ENCODE results near the gene DCAF12.
A peak's percentile ranks its signal among the peaks of the same experiment; 100 is the strongest.

The DCAF12 gene

GRCh38 chr9:34145165-34145564, 18.7 kb upstream of the DCAF12 start:
- no peak overlapping the region for H4K8ac ChIP-seq (ENCODE audit: low read depth, low read length)
- H4K91ac ChIP-seq (ENCODE audit: low read depth, low read length, poor library complexity): no peak overlapping the region
- no peak overlapping the region for H2BK5ac ChIP-seq (ENCODE audit: low read length)
- H3K23ac ChIP-seq (ENCODE audit: low read depth, low read length, poor library complexity): no peak overlapping the region
- no peaks in the 10 kb centered on the region for H3K27me3 ChIP-seq (ENCODE audit: control insufficient read depth in 3 of 3, insufficient read depth in 3 of 3, low read depth in 1 of 3, low read length in 3 of 3)
- WGBS, 2 donors (ENCODE audit: extremely low coverage in 2 of 2, insufficient read length in 2 of 2, insufficient replicate concordance in 1 of 2): no CpG with 5 or more reads among the region's 3 CpGs
- H3K4me1 ChIP-seq (ENCODE audit: control insufficient read depth in 2 of 2, insufficient read depth in 1 of 2, low read depth in 1 of 2, low read length in 2 of 2): no peaks in the 10 kb centered on the region
- H3K27ac ChIP-seq (replicated peaks; ENCODE audit: low read length): no peak overlapping the region
- H3K4ac ChIP-seq (ENCODE audit: low read length): no peak overlapping the region
- H3K9me3 ChIP-seq (replicated peaks in 1 of 2; ENCODE audit: control insufficient read depth in 2 of 2, insufficient read depth in 1 of 2, low read depth in 1 of 2, low read length in 2 of 2): peaks cover 0 to 3% of the 10 kb centered on the region in 2 donors
- no peak overlapping the region for H2AK5ac ChIP-seq (ENCODE audit: low read depth, low read length)
- no peak overlapping the region for H3K14ac ChIP-seq (ENCODE audit: low read length)
- peak overlapping the region; percentile 37 for H2AFZ ChIP-seq (ENCODE audit: low read length)
- no peak overlapping the region for H3K4me2 ChIP-seq (ENCODE audit: insufficient read depth, low read length, poor library complexity, severe bottlenecking)
- H2BK12ac ChIP-seq (ENCODE audit: low read length): no peak overlapping the region
- no peak overlapping the region for H2BK15ac ChIP-seq (ENCODE audit: low read length)
- H3K4me3 ChIP-seq (ENCODE audit: low read length in 2 of 2): no peak overlapping the region
- H3K9ac ChIP-seq (ENCODE audit: low read depth, low read length, poor library complexity): no peak overlapping the region
- no peak for DNase-seq (ENCODE audit: low spot score)
- H3K18ac ChIP-seq (ENCODE audit: low read length): no peak overlapping the region
- no peaks in the 10 kb centered on the region for H3K36me3 ChIP-seq (replicated peaks in 1 of 2; ENCODE audit: control insufficient read depth in 2 of 2, insufficient read depth in 2 of 2, low read length in 2 of 2)
- no peaks in the 10 kb centered on the region for H3K79me1 ChIP-seq (ENCODE audit: low read depth, low read length)
- H2BK120ac ChIP-seq (ENCODE audit: low read depth, low read length): no peak overlapping the region

GRCh38 chr9:34143116-34143515, 16.6 kb upstream of the DCAF12 start:
- Histone ChIP-seq H3K23ac (ENCODE audit: low read depth, low read length, poor library complexity) (no peak overlapping the region), H4K8ac (ENCODE audit: low read depth, low read length) (no peak overlapping the region), H3K4ac (ENCODE audit: low read length) (no peak overlapping the region), H3K36me3 (replicated peaks in 1 of 2; ENCODE audit: control insufficient read depth in 2 of 2, insufficient read depth in 2 of 2, low read length in 2 of 2) (no peaks in the 10 kb centered on the region), H3K27me3 (ENCODE audit: control insufficient read depth in 3 of 3, insufficient read depth in 3 of 3, low read depth in 1 of 3, low read length in 3 of 3) (no peaks in the 10 kb centered on the region), H2BK5ac (ENCODE audit: low read length) (no peak overlapping the region), H3K14ac (ENCODE audit: low read length) (no peak overlapping the region), H3K79me1 (ENCODE audit: low read depth, low read length) (no peaks in the 10 kb centered on the region), H3K9me3 (replicated peaks in 1 of 2; ENCODE audit: control insufficient read depth in 2 of 2, insufficient read depth in 1 of 2, low read depth in 1 of 2, low read length in 2 of 2) (no peaks in the 10 kb centered on the region), H3K4me2 (ENCODE audit: insufficient read depth, low read length, poor library complexity, severe bottlenecking) (no peak overlapping the region), H2BK120ac (ENCODE audit: low read depth, low read length) (no peak overlapping the region), H2AK5ac (ENCODE audit: low read depth, low read length) (no peak overlapping the region), H4K91ac (ENCODE audit: low read depth, low read length, poor library complexity) (no peak overlapping the region), H2AFZ (ENCODE audit: low read length) (no peak overlapping the region), H2BK12ac (ENCODE audit: low read length) (no peak overlapping the region), H3K4me3 (ENCODE audit: low read length in 2 of 2) (no peak overlapping the region), H3K4me1 (ENCODE audit: control insufficient read depth in 2 of 2, insufficient read depth in 1 of 2, low read depth in 1 of 2, low read length in 2 of 2) (no peaks in the 10 kb centered on the region), H3K9ac (ENCODE audit: low read depth, low read length, poor library complexity) (no peak overlapping the region), H3K27ac (replicated peaks; ENCODE audit: low read length) (no peak overlapping the region), H3K18ac (ENCODE audit: low read length) (no peak overlapping the region), H2BK15ac (ENCODE audit: low read length) (no peak overlapping the region)
- WGBS, 2 donors (ENCODE audit: extremely low coverage in 2 of 2, insufficient read length in 2 of 2, insufficient replicate concordance in 1 of 2): no CpG with 5 or more reads among the region's 2 CpGs
- DNase-seq (ENCODE audit: low spot score): no peak

GRCh38 chr9:34140853-34141252, 14.4 kb upstream of the DCAF12 start:
- Histone ChIP-seq H3K4me2 (ENCODE audit: insufficient read depth, low read length, poor library complexity, severe bottlenecking) (no peak overlapping the region), H3K36me3 (replicated peaks in 1 of 2; ENCODE audit: control insufficient read depth in 2 of 2, insufficient read depth in 2 of 2, low read length in 2 of 2) (no peaks in the 10 kb centered on the region), H3K79me1 (ENCODE audit: low read depth, low read length) (no peaks in the 10 kb centered on the region), H3K23ac (ENCODE audit: low read depth, low read length, poor library complexity) (no peak overlapping the region), H3K14ac (ENCODE audit: low read length) (no peak overlapping the region), H3K27ac (replicated peaks; ENCODE audit: low read length) (no peak overlapping the region), H3K18ac (ENCODE audit: low read length) (no peak overlapping the region), H3K9me3 (replicated peaks in 1 of 2; ENCODE audit: control insufficient read depth in 2 of 2, insufficient read depth in 1 of 2, low read depth in 1 of 2, low read length in 2 of 2) (no peaks in the 10 kb centered on the region), H4K91ac (ENCODE audit: low read depth, low read length, poor library complexity) (no peak overlapping the region), H3K4me3 (ENCODE audit: low read length in 2 of 2) (no peak overlapping the region), H2BK120ac (ENCODE audit: low read depth, low read length) (no peak overlapping the region), H4K8ac (ENCODE audit: low read depth, low read length) (no peak overlapping the region), H3K4ac (ENCODE audit: low read length) (no peak overlapping the region), H2AK5ac (ENCODE audit: low read depth, low read length) (no peak overlapping the region), H3K4me1 (ENCODE audit: control insufficient read depth in 2 of 2, insufficient read depth in 1 of 2, low read depth in 1 of 2, low read length in 2 of 2) (no peaks in the 10 kb centered on the region), H2BK12ac (ENCODE audit: low read length) (no peak overlapping the region), H3K27me3 (ENCODE audit: control insufficient read depth in 3 of 3, insufficient read depth in 3 of 3, low read depth in 1 of 3, low read length in 3 of 3) (no peaks in the 10 kb centered on the region), H2BK5ac (ENCODE audit: low read length) (no peak overlapping the region), H2BK15ac (ENCODE audit: low read length) (no peak overlapping the region), H2AFZ (ENCODE audit: low read length) (no peak overlapping the region), H3K9ac (ENCODE audit: low read depth, low read length, poor library complexity) (no peak overlapping the region)
- no CpG with 5 or more reads among the region's 2 CpGs for WGBS, 2 donors (ENCODE audit: extremely low coverage in 2 of 2, insufficient read length in 2 of 2, insufficient replicate concordance in 1 of 2)
- no peak for DNase-seq (ENCODE audit: low spot score)

GRCh38 chr9:34139477-34140146, 13.1 kb upstream of the DCAF12 start:
- no peak overlapping the region for H2AFZ ChIP-seq (ENCODE audit: low read length)
- H3K36me3 ChIP-seq (replicated peaks in 1 of 2; ENCODE audit: control insufficient read depth in 2 of 2, insufficient read depth in 2 of 2, low read length in 2 of 2): no peaks in the 10 kb centered on the region
- no peaks in the 10 kb centered on the region for H3K79me1 ChIP-seq (ENCODE audit: low read depth, low read length)
- no peaks in the 10 kb centered on the region for H3K27me3 ChIP-seq (ENCODE audit: control insufficient read depth in 3 of 3, insufficient read depth in 3 of 3, low read depth in 1 of 3, low read length in 3 of 3)
- no peak for DNase-seq (ENCODE audit: low spot score)
- H2AK5ac ChIP-seq (ENCODE audit: low read depth, low read length): no peak overlapping the region
- H3K27ac ChIP-seq (replicated peaks; ENCODE audit: low read length): no peak overlapping the region
- H3K4me1 ChIP-seq (ENCODE audit: control insufficient read depth in 2 of 2, insufficient read depth in 1 of 2, low read depth in 1 of 2, low read length in 2 of 2): no peaks in the 10 kb centered on the region
- no peak overlapping the region for H3K4ac ChIP-seq (ENCODE audit: low read length)
- no peak overlapping the region for H3K23ac ChIP-seq (ENCODE audit: low read depth, low read length, poor library complexity)
- H3K4me3 ChIP-seq (ENCODE audit: low read length in 2 of 2): no peak overlapping the region
- WGBS, 2 donors (ENCODE audit: extremely low coverage in 2 of 2, insufficient read length in 2 of 2, insufficient replicate concordance in 1 of 2): no CpG with 5 or more reads among the region's 5 CpGs
- H3K14ac ChIP-seq (ENCODE audit: low read length): no peak overlapping the region
- H4K8ac ChIP-seq (ENCODE audit: low read depth, low read length): no peak overlapping the region
- H3K4me2 ChIP-seq (ENCODE audit: insufficient read depth, low read length, poor library complexity, severe bottlenecking): no peak overlapping the region
- H2BK15ac ChIP-seq (ENCODE audit: low read length): no peak overlapping the region
- H3K18ac ChIP-seq (ENCODE audit: low read length): no peak overlapping the region
- no peak overlapping the region for H2BK12ac ChIP-seq (ENCODE audit: low read length)
- H3K9ac ChIP-seq (ENCODE audit: low read depth, low read length, poor library complexity): no peak overlapping the region
- H4K91ac ChIP-seq (ENCODE audit: low read depth, low read length, poor library complexity): no peak overlapping the region
- H2BK5ac ChIP-seq (ENCODE audit: low read length): no peak overlapping the region
- no peak overlapping the region for H2BK120ac ChIP-seq (ENCODE audit: low read depth, low read length)
- no peaks in the 10 kb centered on the region for H3K9me3 ChIP-seq (replicated peaks in 1 of 2; ENCODE audit: control insufficient read depth in 2 of 2, insufficient read depth in 1 of 2, low read depth in 1 of 2, low read length in 2 of 2)

Data from neuronal stem cell (in vitro differentiated cells).